GM12872 (cell line): ENCODE measurements around the gene TARDBP.

Experiments
- CTCF ChIP-seq: IDR thresholded peaks from 3 replicates; pipeline ENCODE4 v1.5.1; 2011; ENCODE audit warnings: low read depth, mild to moderate bottlenecking, low read length, moderate library complexity; ENCODE audit not compliant: insufficient read depth

Gene TARDBP

GRCh38 chr1:11042995-11043874 is 30.8 kb downstream of the TARDBP start:
- TF ChIP-seq CTCF, result no peak

DNA sequence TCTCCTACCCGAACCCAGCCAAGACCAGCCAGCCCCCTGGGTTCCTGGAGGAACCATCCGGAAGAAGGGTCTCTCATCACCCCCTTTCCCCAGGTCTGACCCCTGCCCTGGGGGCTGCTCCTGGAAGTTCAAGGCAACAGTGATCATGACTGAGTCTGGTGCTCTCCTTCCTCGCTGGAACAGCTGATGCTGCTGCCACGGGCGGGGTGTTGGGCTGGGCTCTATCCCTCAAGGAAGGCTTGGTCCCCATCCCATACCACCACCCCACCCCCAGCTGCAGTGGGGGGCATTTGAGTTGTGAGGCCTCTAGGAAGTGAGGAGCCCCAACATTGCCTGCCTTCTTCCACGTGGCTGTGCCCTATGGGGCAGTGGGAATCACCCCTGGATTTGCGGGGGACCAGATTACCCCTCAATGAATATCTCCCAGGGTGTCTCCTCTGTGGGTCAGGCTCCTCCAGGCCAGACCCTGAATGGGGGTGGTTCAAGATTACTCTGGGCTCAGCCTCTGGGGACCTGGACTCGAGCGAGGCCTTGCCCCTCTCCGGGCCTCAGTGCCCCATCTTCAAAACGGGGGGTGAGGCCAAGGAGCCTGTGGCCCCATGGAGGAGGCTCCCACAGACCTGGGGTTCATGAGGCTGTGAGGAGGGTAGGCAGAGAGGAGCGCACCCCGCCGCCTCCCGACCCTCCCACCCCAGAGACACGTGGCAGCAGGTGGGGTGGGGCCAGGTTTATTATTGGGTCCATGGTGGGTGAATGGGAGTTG is 31.8 kb downstream of the TARDBP start:
- TF ChIP-seq CTCF, result no peak

GRCh38 chr1:11044849-11045427 is 32.5 kb downstream of the TARDBP start:
- no peak for TF ChIP-seq CTCF

- no peak for TF ChIP-seq CTCF
These were observed 33.2 kb downstream of the TARDBP start for GRCh38 chr1:11045428-11046269.

DNA sequence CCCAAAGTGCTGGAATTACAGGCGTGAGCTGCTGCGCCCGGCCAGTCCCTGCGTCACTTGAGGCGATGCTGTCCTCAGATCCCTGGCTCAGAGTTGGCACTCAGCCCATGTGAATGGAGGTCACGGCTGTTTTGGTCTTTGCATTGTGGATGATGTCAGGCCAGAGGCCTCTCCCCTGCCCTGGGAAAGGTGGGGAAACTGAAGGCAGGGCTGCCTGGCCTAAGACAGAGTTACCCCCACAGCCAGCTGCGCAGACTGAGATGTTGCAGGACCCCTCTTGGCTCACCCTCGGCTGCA is 33.8 kb downstream of the TARDBP start:
- TF ChIP-seq CTCF, result no peak

- TF ChIP-seq CTCF, result no peak
These were observed 34.3 kb downstream of the TARDBP start, which contains the start of gene MASP2 for GRCh38 chr1:11046625-11047365. Gene MASP2 (minus strand): TSS chr1:11047239. CDS start chr1:11047207, 32 bp downstream.
